ENCODE data around the gene ISM2. TPM values are rescaled to one million over a fixed set of nuclear protein-coding genes. Genes with fewer than 3 reads are reported as not detected.

Gene ISM2
- total RNA-seq, 2 experiments from 2014 or later: 0.74 to 0.94 TPM

DNA sequence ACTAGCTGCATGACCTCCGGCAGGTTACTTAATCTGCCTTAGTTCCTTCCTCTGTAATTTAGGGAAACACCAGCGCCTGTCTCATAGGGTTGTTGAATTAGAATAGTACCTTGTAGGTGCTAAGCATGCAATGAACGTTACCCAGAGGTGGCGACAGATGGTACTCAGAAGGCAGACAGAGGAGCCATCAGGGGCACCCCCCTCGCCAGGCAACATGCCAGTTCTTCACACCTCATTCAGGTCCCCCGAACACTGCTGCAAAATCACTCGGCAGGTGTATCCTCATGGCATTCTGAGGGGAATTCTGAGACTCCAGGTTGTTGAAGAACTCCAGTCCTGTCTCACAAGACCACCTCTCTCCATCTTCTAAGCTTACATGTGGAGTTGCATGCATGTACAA is 10.1 kb downstream of the ISM2 start:
- no peak overlapping the region for H3K4me3 Mint-ChIP-seq
- H3K4me1 Mint-ChIP-seq (ENCODE audit: low read depth): no peaks in the 10 kb centered on the region
- H3K27ac Mint-ChIP-seq: no peak overlapping the region
- ChIA-PET CTCF (no interaction called here), POLR2A (no interaction called here)
- no peaks in the 10 kb centered on the region for H3K36me3 Mint-ChIP-seq (ENCODE audit: low read depth)
- intact Hi-C loops (cut with micrococcal nuclease): no loop called here
- H3K9me3 Mint-ChIP-seq: no peaks in the 10 kb centered on the region
- DNase-seq: no peak
- ATAC-seq: no peak
- H3K27me3 Mint-ChIP-seq: no peaks in the 10 kb centered on the region
- no peak for TF ChIP-seq CTCF (IDR thresholded peaks at IDR 0.05)

GRCh38 chr14:77485901-77486678 is 12.5 kb downstream of the ISM2 start:
- TF ChIP-seq CTCF (IDR thresholded peaks at IDR 0.05): no peak
- ChIA-PET POLR2A (no interaction called here), CTCF (no interaction called here)
- Mint-ChIP-seq H3K36me3 (ENCODE audit: low read depth) (no peaks in the 10 kb centered on the region), H3K27me3 (no peaks in the 10 kb centered on the region), H3K9me3 (no peaks in the 10 kb centered on the region), H3K4me1 (ENCODE audit: low read depth) (no peaks in the 10 kb centered on the region), H3K4me3 (no peak overlapping the region), H3K27ac (no peak overlapping the region)
- intact Hi-C loops (cut with micrococcal nuclease): no loop called here
- DNase-seq (no peak), ATAC-seq (no peak)

DNA sequence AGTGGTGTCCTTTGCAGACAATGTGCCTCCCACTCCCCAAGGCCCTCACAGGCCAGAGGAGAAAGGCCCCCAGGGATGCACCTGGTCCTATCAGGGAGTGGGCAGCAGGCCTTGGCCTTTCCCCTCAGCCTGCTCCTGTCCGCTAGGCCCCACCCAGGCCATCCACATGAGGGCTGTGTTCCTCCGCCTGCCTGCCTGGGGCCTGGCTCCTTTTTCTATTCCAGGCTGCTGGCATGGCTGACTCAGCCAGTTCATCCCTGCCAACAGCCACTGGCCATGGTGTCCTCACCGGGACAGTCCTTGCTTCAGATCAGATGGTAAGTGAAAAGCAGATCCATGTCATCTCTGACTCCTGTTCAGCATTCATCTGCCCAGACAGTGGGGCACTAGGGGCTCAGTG is 13.4 kb downstream of the ISM2 start:
- ChIA-PET POLR2A (no interaction called here), CTCF (no interaction called here)
- intact Hi-C loops (cut with micrococcal nuclease): no loop called here
- ATAC-seq: no peak
- Mint-ChIP-seq H3K4me3 (no peak overlapping the region), H3K4me1 (ENCODE audit: low read depth) (no peaks in the 10 kb centered on the region), H3K27me3 (no peaks in the 10 kb centered on the region), H3K36me3 (ENCODE audit: low read depth) (no peaks in the 10 kb centered on the region), H3K27ac (no peak overlapping the region), H3K9me3 (no peaks in the 10 kb centered on the region)
- DNase-seq: no peak
- no peak for TF ChIP-seq CTCF (IDR thresholded peaks at IDR 0.05)

GRCh38 chr14:77482422-77482821 is 16.2 kb downstream of the ISM2 start:
- no peaks in the 10 kb centered on the region for H3K9me3 Mint-ChIP-seq
- intact Hi-C loops (cut with micrococcal nuclease): no loop called here
- H3K27me3 Mint-ChIP-seq: no peaks in the 10 kb centered on the region
- DNase-seq: no peak
- H3K4me1 Mint-ChIP-seq (ENCODE audit: low read depth): no peaks in the 10 kb centered on the region
- no peak overlapping the region for H3K4me3 Mint-ChIP-seq
- TF ChIP-seq CTCF (IDR thresholded peaks at IDR 0.05): no peak
- ChIA-PET POLR2A (interaction anchor here (1.2 kb wide), 1 partner anchor 24 kb away, joined by 4 read pairs; the partner anchor contains the start of gene AHSA1), CTCF (interaction anchor here (0.8 kb wide), 1 partner anchor 23 kb away, joined by 3 read pairs; no protein-coding TSS in a partner anchor)
- H3K27ac Mint-ChIP-seq: no peak overlapping the region
- no peak for ATAC-seq
- no peaks in the 10 kb centered on the region for H3K36me3 Mint-ChIP-seq (ENCODE audit: low read depth)

DNA sequence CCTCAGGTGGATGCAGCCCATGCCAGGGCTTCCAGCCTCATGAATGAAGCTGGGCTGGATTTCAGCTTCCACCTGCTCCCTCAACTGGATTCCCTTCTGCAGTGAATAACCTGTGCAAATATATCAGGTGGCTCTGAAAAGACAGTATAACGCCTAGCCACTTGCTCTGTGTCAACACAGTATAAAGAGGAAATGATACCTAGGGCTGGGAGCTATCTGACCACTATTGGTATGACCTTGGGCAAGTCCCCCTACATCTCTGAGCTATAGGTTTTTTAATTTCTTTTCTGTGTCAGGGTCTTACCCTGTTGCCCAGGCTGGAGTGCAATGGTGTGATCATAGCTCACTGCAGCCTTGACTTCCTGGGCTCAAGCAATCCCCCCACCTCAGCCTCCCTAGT is 19.8 kb downstream of the ISM2 start:
- no peaks in the 10 kb centered on the region for H3K36me3 Mint-ChIP-seq (ENCODE audit: low read depth)
- intact Hi-C loops (cut with micrococcal nuclease): no loop called here
- no peak for TF ChIP-seq CTCF (IDR thresholded peaks at IDR 0.05)
- no peaks in the 10 kb centered on the region for H3K27me3 Mint-ChIP-seq
- DNase-seq: no peak
- no peak for ATAC-seq
- no peaks in the 10 kb centered on the region for H3K9me3 Mint-ChIP-seq
- ChIA-PET POLR2A (interaction anchor here (1.2 kb wide), 1 partner anchor 14 kb away, joined by 3 read pairs; no protein-coding TSS in a partner anchor), CTCF (interaction anchor here (2.5 kb wide), 1 partner anchor 19 kb away, joined by 9 read pairs; no protein-coding TSS in a partner anchor)
- H3K4me3 Mint-ChIP-seq: no peak overlapping the region
- H3K27ac Mint-ChIP-seq: no peak overlapping the region
- H3K4me1 Mint-ChIP-seq (ENCODE audit: low read depth): no peaks in the 10 kb centered on the region

Data from activated CD8-positive, alpha-beta T cell treated with anti-CD3 and anti-CD28 coated beads for 36 hours (primary cell).